A673 (cell line): ENCODE results near the gene SLC39A2. TPM values are rescaled to one million over a fixed set of nuclear protein-coding genes. Genes with fewer than 3 reads are reported as not detected.

Source experiments
- BruUV-seq: library from RNA; stranded (reverse); fragments of 400-500 nt; replicated peaks from 2 replicates; lab custom pipeline; 2021; lab: Mats Ljungman, UMichigan
- CTCF ChIA-PET: fragments of 300-600 bp; sonication (Branson Sonifier 250); formaldehyde crosslinking; loops from one replicate; lab custom pipeline; 2022; ENCODE audit warnings: antibody characterized with exemption; lab: Charles Lee
- POLR2A ChIA-PET: fragments of 300-600 bp; sonication (Branson Sonifier 250); formaldehyde crosslinking; loops from one replicate; lab custom pipeline; 2022; ENCODE audit warnings: antibody characterized with exemption; ENCODE audit not compliant: low non-redundant PET; lab: Charles Lee
- DNase-seq: peaks from one replicate; pipeline ENCODE4 v3.0.0-alpha.2; 2015; ENCODE audit warnings: low spot score
- H3K27ac ChIP-seq: fragments of 200-600 bp; sonication (generic); 2 replicates; pipeline ENCODE4 v1.5.1; 2016; ENCODE audit warnings: mixed run types, low read depth, mild to moderate bottlenecking, mixed read lengths, antibody characterized with exemption, low read length; ENCODE audit not compliant: poor library complexity, severe bottlenecking
- H3K27me3 ChIP-seq: fragments of 200-600 bp; sonication (generic); replicated peaks from 2 replicates; pipeline ENCODE4 v1.6.1; 2017; ENCODE audit warnings: mixed run types, low read depth, mild to moderate bottlenecking, mixed read lengths, antibody characterized with exemption, low read length; ENCODE audit not compliant: insufficient read depth, poor library complexity
- H3K36me3 ChIP-seq: fragments of 200-600 bp; sonication (generic); 2 replicates; pipeline ENCODE4 v1.6.1; 2016; ENCODE audit warnings: mixed run types, mild to moderate bottlenecking, mixed read lengths, antibody characterized with exemption, low read length; ENCODE audit not compliant: insufficient read depth, poor library complexity, severe bottlenecking
- H3K4me1 ChIP-seq: fragments of 200-600 bp; sonication (generic); 2 replicates; pipeline ENCODE4 v1.6.1; 2017; ENCODE audit warnings: mixed run types, mild to moderate bottlenecking, mixed read lengths, antibody characterized with exemption, low read length; ENCODE audit not compliant: insufficient read depth, poor library complexity, severe bottlenecking
- H3K4me3 ChIP-seq: fragments of 200-600 bp; sonication (generic); 2 replicates; pipeline ENCODE4 v1.5.1; 2016; ENCODE audit warnings: low read depth, mixed run types, mild to moderate bottlenecking, mixed read lengths, low read length; ENCODE audit not compliant: poor library complexity, severe bottlenecking
- H3K9me3 ChIP-seq: fragments of 200-600 bp; sonication (generic); 2 replicates; pipeline ENCODE4 v1.6.1; 2016; ENCODE audit warnings: mixed run types, low read depth, mild to moderate bottlenecking, mixed read lengths, antibody characterized with exemption, low read length; ENCODE audit not compliant: poor library complexity, severe bottlenecking
- EZH2 ChIP-seq: fragments of 200-600 bp; sonication (generic); IDR thresholded peaks from 2 replicates; pipeline ENCODE4 v1.6.1; 2017; ENCODE audit warnings: borderline replicate concordance, low read depth, mild to moderate bottlenecking, mixed read lengths, antibody characterized with exemption, low read length; ENCODE audit not compliant: poor library complexity, severe bottlenecking
- intact Hi-C: fragments of 100-400 bp; cut with micrococcal nuclease; formaldehyde crosslinking; loops from one replicate; pipeline ENCODE4 v1.10.0; 2022; ENCODE audit not compliant: unreplicated experiment
- total RNA-seq: library from RNA; stranded (reverse); gene quantifications from 2 replicates; pipeline ENCODE4 v1.2.3, GENCODE V29; 2021
- TF ChIP-seq, protein P1 (sequence below): fragments of 300-800, 200-600 bp; sonication (generic); conservative IDR thresholded peaks from 2 replicates; pipeline ENCODE4 v1.5.1; 2017; ENCODE audit warnings: low read depth, mild to moderate bottlenecking, antibody characterized with exemption, low read length, moderate library complexity, mixed read lengths

The SLC39A2 gene
- total RNA-seq, 1 experiment from 2014 or later, result not detected

DNA sequence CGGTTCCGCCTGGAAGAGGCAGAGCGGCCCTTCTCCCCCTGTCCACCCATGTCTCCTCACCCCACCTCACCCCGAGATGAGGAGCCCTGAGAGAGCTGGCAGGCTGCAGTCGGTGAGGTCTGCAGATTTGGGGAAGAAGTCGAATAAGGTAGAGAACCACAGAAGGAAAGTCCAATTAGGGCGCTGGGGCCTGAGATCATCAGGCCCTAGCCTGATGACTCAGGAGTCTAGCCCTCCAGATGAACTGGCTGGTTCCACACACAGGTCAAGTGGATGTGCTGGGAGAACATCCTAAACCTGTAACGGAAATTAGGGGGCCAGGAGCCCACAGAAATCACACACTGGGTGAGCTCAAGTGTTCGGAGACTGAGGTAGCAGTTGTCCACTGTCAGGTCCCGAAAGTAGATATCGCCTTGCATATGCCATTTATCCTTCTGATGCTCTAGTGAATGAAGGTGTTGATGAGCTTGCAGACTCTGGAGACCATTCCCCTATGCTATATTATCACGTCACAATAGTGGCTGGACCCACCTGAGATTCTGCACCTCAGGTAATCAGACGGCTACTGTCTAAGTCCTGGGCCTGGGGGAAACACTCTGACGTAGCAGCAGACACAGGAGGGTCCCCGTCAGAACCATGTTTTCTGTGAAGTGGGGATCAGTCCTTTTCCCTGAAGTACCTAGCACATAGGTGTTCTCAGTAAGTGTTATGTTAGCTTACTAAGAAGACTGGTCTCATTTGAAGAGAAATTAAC is 10.2 kb upstream of the SLC39A2 start:
- DNase-seq, result no peak
- Histone ChIP-seq H3K4me1 (peaks cover 20% of the 10 kb centered on the region), H3K9me3 (no peaks in the 10 kb centered on the region), H3K4me3 (peak overlapping the region; percentile 11), H3K27me3 (no peaks in the 10 kb centered on the region), H3K27ac (peak overlapping the region; percentile 71), H3K36me3 (peaks cover 27% of the 10 kb centered on the region)
- TSS peak; percentile 93 for BruUV-seq
- TF ChIP-seq EZH2, result no peak
- TF ChIP-seq, protein P1, sequence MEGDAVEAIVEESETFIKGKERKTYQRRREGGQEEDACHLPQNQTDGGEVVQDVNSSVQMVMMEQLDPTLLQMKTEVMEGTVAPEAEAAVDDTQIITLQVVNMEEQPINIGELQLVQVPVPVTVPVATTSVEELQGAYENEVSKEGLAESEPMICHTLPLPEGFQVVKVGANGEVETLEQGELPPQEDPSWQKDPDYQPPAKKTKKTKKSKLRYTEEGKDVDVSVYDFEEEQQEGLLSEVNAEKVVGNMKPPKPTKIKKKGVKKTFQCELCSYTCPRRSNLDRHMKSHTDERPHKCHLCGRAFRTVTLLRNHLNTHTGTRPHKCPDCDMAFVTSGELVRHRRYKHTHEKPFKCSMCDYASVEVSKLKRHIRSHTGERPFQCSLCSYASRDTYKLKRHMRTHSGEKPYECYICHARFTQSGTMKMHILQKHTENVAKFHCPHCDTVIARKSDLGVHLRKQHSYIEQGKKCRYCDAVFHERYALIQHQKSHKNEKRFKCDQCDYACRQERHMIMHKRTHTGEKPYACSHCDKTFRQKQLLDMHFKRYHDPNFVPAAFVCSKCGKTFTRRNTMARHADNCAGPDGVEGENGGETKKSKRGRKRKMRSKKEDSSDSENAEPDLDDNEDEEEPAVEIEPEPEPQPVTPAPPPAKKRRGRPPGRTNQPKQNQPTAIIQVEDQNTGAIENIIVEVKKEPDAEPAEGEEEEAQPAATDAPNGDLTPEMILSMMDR, result no peak
- POLR2A ChIA-PET, result no interaction called here
- intact Hi-C loops, result no loop called here
- CTCF ChIA-PET, result no interaction called here

DNA sequence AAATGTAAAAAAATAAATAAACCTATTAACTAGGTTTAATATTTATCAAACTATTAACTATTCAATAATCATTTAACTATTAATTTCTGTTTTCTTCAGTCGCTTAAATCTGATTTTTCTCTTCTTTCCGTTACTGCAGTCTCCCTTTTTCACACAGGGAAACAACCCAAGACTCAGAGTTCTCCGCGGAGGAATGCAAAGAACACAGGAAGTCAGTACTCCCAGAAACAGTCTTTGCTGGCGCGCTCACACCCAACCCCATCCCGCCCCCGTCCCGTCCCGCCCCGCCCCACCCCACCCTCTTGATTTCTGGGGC is 9.7 kb upstream of the SLC39A2 start:
- H3K27me3 ChIP-seq, result no peaks in the 10 kb centered on the region
- H3K9me3 ChIP-seq, result no peaks in the 10 kb centered on the region
- peaks cover 20% of the 10 kb centered on the region for H3K4me1 ChIP-seq
- intact Hi-C loops, result no loop called here
- POLR2A ChIA-PET, result no interaction called here
- DNase-seq, result no peak
- CTCF ChIA-PET, result no interaction called here
- peaks cover 33% of the 10 kb centered on the region for H3K36me3 ChIP-seq
- no TSS peak for BruUV-seq
- H3K27ac ChIP-seq, result peak overlapping the region; percentile 71
- peak overlapping the region; percentile 87 for H3K4me3 ChIP-seq
- TF ChIP-seq EZH2, result no peak
- TF ChIP-seq, protein P1, result no peak

DNA sequence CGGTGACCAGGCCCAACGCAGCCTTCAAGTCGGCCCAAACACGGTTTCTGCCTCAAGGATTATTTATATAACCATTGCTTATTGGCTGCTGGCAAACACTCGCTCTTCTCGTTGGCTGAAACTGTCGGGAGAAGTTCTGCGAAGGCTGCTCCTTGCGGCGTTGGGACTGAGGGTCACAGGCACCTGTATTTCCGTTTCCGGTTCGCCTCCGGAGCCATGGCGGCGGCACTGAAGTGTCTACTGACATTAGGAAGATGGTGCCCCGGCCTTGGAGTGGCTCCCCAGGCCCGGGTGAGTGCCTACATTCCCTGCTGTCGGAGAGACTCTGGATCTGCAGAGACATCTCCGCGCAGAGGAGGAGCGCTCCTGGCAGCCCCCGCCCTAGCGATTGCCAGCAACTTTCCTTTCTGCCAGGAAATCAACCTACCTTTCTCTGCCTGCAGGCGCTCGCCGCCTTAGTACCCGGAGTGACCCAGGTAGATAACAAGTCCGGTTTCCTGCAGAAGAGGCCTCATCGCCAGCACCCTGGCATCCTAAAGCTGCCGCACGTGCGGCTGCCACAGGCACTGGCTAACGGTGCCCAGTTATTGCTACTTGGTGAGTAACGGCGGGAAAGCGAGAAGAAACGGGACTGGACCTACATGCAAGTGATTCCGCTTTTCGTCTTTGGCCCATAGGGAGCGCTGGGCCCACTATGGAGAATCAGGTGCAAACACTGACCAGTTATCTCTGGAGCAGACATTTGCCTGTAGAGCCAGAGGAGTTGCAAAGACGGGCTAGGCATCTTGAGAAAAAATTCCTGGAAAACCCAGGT is 9.1 kb upstream of the SLC39A2 start, which contains the start of gene METTL17:
Gene METTL17 (plus strand): TSS at position 194 of the 814 bp plus-strand sequence. CDS start 23 bp downstream, at position 217.
- BruUV-seq, result TSS peak; percentile 58
- ChIA-PET POLR2A (no interaction called here), CTCF (no interaction called here)
- Histone ChIP-seq H3K27ac (peak within 1 kb of the TSS; percentile 71), H3K4me1 (peaks cover 20% of the 10 kb centered on the region), H3K4me3 (peak within 1 kb of the TSS; percentile 87), H3K9me3 (no peaks in the 10 kb centered on the region), H3K27me3 (no peaks in the 10 kb centered on the region), H3K36me3 (peaks cover 38% of the 10 kb centered on the region)
- intact Hi-C loops, result no loop called here
- DNase-seq, result peak; percentile 99
- TF ChIP-seq, protein P1, result peak; percentile 42
- TF ChIP-seq EZH2, result no peak
